ENCODE measurements around the gene TNFRSF11A.

GRCh38 chr18:62364558-62364957 is 39.4 kb downstream of the TNFRSF11A start:
- TF ChIP-seq EZH2 (IDR thresholded peaks at IDR 0.05): no peak
- TF ChIP-seq POLR2AphosphoS5 (IDR thresholded peaks at IDR 0.05; ENCODE audit: borderline replicate concordance, low read depth, low read length): no peak
